Endodermal cell (in vitro differentiated cells): ENCODE results near the gene NTRK3. TPM values are rescaled to one million over a fixed set of nuclear protein-coding genes. Genes with fewer than 3 reads are reported as not detected.

ENCODE experiments used
- DNase-seq: peaks from one replicate; pipeline ENCODE4 v3.0.0-alpha.2; 2017
- H3K27ac ChIP-seq: 2 replicates; pipeline ENCODE4 v1.5.1; 2013; ENCODE audit warnings: mild to moderate bottlenecking, low read depth, low read length, moderate library complexity
- H3K27me3 ChIP-seq: 2 replicates; pipeline ENCODE4 v1.6.1; 2013; ENCODE audit warnings: mild to moderate bottlenecking, low read length, moderate library complexity; ENCODE audit not compliant: insufficient read depth, control insufficient read depth, poor library complexity, severe bottlenecking
- H3K36me3 ChIP-seq: 2 replicates; pipeline ENCODE4 v1.7.0; 2013; ENCODE audit warnings: mild to moderate bottlenecking, low read length, moderate library complexity; ENCODE audit not compliant: control insufficient read depth, insufficient read depth
- H3K4me1 ChIP-seq: one replicate; pipeline ENCODE4 v1.7.0; 2013; ENCODE audit warnings: low read length; ENCODE audit not compliant: control insufficient read depth, insufficient read depth
- H3K4me3 ChIP-seq: 2 replicates; pipeline ENCODE4 v1.5.1; 2013; ENCODE audit warnings: mild to moderate bottlenecking, low read length, moderate library complexity
- H3K9ac ChIP-seq: 2 replicates; pipeline ENCODE4 v1.6.1; 2013; ENCODE audit warnings: mild to moderate bottlenecking, low read length, moderate library complexity; ENCODE audit not compliant: poor library complexity, severe bottlenecking; ENCODE audit errors: extremely low read depth
- H3K9me3 ChIP-seq: 2 replicates; pipeline ENCODE4 v1.6.1; 2013; ENCODE audit warnings: mild to moderate bottlenecking, low read length, moderate library complexity; ENCODE audit not compliant: control insufficient read depth
- H3K27ac Mint-ChIP-seq: 2 replicates; pipeline ENCODE4 v1.8.0; 2020; ENCODE audit warnings: mixed read lengths
- H3K27me3 Mint-ChIP-seq: 2 replicates; pipeline ENCODE4 v1.8.0; 2021; ENCODE audit warnings: mild to moderate bottlenecking, mixed read lengths; ENCODE audit not compliant: insufficient read depth
- H3K36me3 Mint-ChIP-seq: 2 replicates; pipeline ENCODE4 v1.8.0; 2020; ENCODE audit warnings: low read depth, mixed read lengths
- H3K4me1 Mint-ChIP-seq: 2 replicates; pipeline ENCODE4 v1.8.0; 2020; ENCODE audit warnings: mixed read lengths
- H3K4me3 Mint-ChIP-seq: 2 replicates; pipeline ENCODE4 v1.8.0; 2020; ENCODE audit warnings: mild to moderate bottlenecking, moderate library complexity, mixed read lengths
- H3K9me3 Mint-ChIP-seq: 2 replicates; pipeline ENCODE4 v1.8.0; 2020; ENCODE audit warnings: mild to moderate bottlenecking, mixed read lengths
- CTCF ChIP-seq: fragments of 200-600 bp; sonication (generic); conservative IDR thresholded peaks from 2 replicates; pipeline ENCODE4 v1.5.0; 2021; ENCODE audit warnings: antibody characterized with exemption, mild to moderate bottlenecking
- WGBS, 2 experiments: methylation state at CpG; one replicate each; pipeline versions ENCODE4 v1.1.5 to v1.1.7; 2013; ENCODE audit warnings: missing lambda C conversion rate in 2 of 2, mixed read lengths in 1 of 2; ENCODE audit not compliant: insufficient coverage in 1 of 2, insufficient read length in 1 of 2; 5-methylcytosine and 5-hydroxymethylcytosine counted together
- total RNA-seq, 2 donors: library from RNA; stranded (reverse); fragmentation: NEBNext Ultra II Directional in 1 of 2; extraction: Animal tissue kit (Norgen Biotek cat#: 25700) in 1 of 2; gene quantifications; 2 replicates in 1 of 2; 3 replicates in 1 of 2; pipeline ENCODE4 v1.2.1, GENCODE V29; 2021

Gene NTRK3
- total RNA-seq, 2 donors from 2014 or later: 0.11 to 0.86 TPM

GRCh38 chr15:87965304-87965703 is 291.2 kb downstream of the NTRK3 start:
- Histone ChIP-seq H3K9me3 (no peaks in the 10 kb centered on the region), H3K27me3 (peaks cover 9% of the 10 kb centered on the region), H3K4me1 (peaks cover 20% of the 10 kb centered on the region), H3K36me3 (no peaks in the 10 kb centered on the region), H3K27ac (no peak overlapping the region), H3K4me3 (no peak overlapping the region), H3K9ac (no peak overlapping the region)
- no peak overlapping the region for H3K27ac Mint-ChIP-seq
- H3K27me3 Mint-ChIP-seq: peaks cover 21% of the 10 kb centered on the region
- DNase-seq: no peak
- H3K4me3 Mint-ChIP-seq: no peak overlapping the region
- 71 to 90% methylated on average over 2 to 5 of the region's 5 CpGs for WGBS, 2 experiments
- peaks cover 12% of the 10 kb centered on the region for H3K4me1 Mint-ChIP-seq
- no peaks in the 10 kb centered on the region for H3K9me3 Mint-ChIP-seq
- H3K36me3 Mint-ChIP-seq: no peaks in the 10 kb centered on the region
- TF ChIP-seq CTCF: no peak

GRCh38 chr15:87962428-87962827 is 294.1 kb downstream of the NTRK3 start:
- H3K36me3 ChIP-seq: no peaks in the 10 kb centered on the region
- H3K4me3 ChIP-seq: no peak overlapping the region
- H3K9me3 ChIP-seq: no peaks in the 10 kb centered on the region
- TF ChIP-seq CTCF: no peak
- DNase-seq: no peak
- no peaks in the 10 kb centered on the region for H3K36me3 Mint-ChIP-seq
- no peak overlapping the region for H3K4me3 Mint-ChIP-seq
- H3K27ac Mint-ChIP-seq: no peak overlapping the region
- H3K9me3 Mint-ChIP-seq: no peaks in the 10 kb centered on the region
- H3K27ac ChIP-seq: no peak overlapping the region
- H3K4me1 ChIP-seq: peaks cover 25% of the 10 kb centered on the region
- H3K27me3 Mint-ChIP-seq: peaks cover 17% of the 10 kb centered on the region
- H3K27me3 ChIP-seq: peaks cover 6% of the 10 kb centered on the region
- 79 to 80% methylated on average over 4 of the region's 4 CpGs for WGBS, 2 experiments
- H3K9ac ChIP-seq: no peak overlapping the region
- H3K4me1 Mint-ChIP-seq: peaks cover 26% of the 10 kb centered on the region

GRCh38 chr15:87961851-87962420 is 294.6 kb downstream of the NTRK3 start:
- WGBS, 2 experiments: 95 to 100% methylated on average over 1 to 2 of the region's 2 CpGs

More at GRCh38 chr15:87961851-87962420, 294.6 kb downstream of the NTRK3 start:
- Histone ChIP-seq H3K9ac (no peak overlapping the region), H3K27me3 (peaks cover 6% of the 10 kb centered on the region), H3K4me3 (no peak overlapping the region), H3K36me3 (no peaks in the 10 kb centered on the region), H3K4me1 (peaks cover 25% of the 10 kb centered on the region), H3K9me3 (no peaks in the 10 kb centered on the region), H3K27ac (no peak overlapping the region)
- TF ChIP-seq CTCF: no peak
- H3K36me3 Mint-ChIP-seq: no peaks in the 10 kb centered on the region
- no peaks in the 10 kb centered on the region for H3K9me3 Mint-ChIP-seq
- no peak overlapping the region for H3K4me3 Mint-ChIP-seq
- DNase-seq: no peak
- peaks cover 13% of the 10 kb centered on the region for H3K27me3 Mint-ChIP-seq
- H3K27ac Mint-ChIP-seq: no peak overlapping the region
- peaks cover 27% of the 10 kb centered on the region for H3K4me1 Mint-ChIP-seq
